ENCODE results near the gene RTN1. TPM values are rescaled to one million over a fixed set of nuclear protein-coding genes. Genes with fewer than 3 reads are reported as not detected.

The RTN1 gene
- total RNA-seq, 1 experiment from 2014 or later: 1.1 TPM

GRCh38 chr14:59664741-59665140, 205.8 kb downstream of the RTN1 start (continued):
- no peak for TF ChIP-seq ZNF281 (CRISPR knock-in tag; IDR thresholded peaks at IDR 0.05)
- no peak for TF ChIP-seq FOXP1 (CRISPR knock-in tag; IDR thresholded peaks at IDR 0.05; ENCODE audit: borderline replicate concordance)
- TF ChIP-seq ZNF138 (CRISPR knock-in tag; conservative IDR thresholded peaks at IDR 0.05): no peak
- no peak for TF ChIP-seq AFF4 (CRISPR knock-in tag; IDR thresholded peaks at IDR 0.05; ENCODE audit: borderline replicate concordance)
- TF ChIP-seq ESRRA (CRISPR knock-in tag; IDR thresholded peaks at IDR 0.05; ENCODE audit: borderline replicate concordance): no peak
- no peak for TF ChIP-seq STAT6 (CRISPR knock-in tag; conservative IDR thresholded peaks at IDR 0.05; ENCODE audit: low read depth)
- no peak for TF ChIP-seq E2F4 (CRISPR knock-in tag; IDR thresholded peaks at IDR 0.05; ENCODE audit: borderline replicate concordance, low read depth)

- Mint-ChIP-seq H3K9me3 (peaks cover 35% of the 10 kb centered on the region), H3K27ac (no peak overlapping the region), H3K4me3 (no peak overlapping the region), H3K27me3 (ENCODE audit: low read depth) (peaks cover 3% of the 10 kb centered on the region; the same call in 1 of the 2 replicates), H3K4me1 (no peaks in the 10 kb centered on the region), H3K36me3 (peaks cover 10% of the 10 kb centered on the region; the same call in 1 of the 2 replicates)
- no peak for DNase-seq (ENCODE audit: low spot score)
- no peak for ATAC-seq
- ChIA-PET CTCF (no interaction called here), POLR2A (no interaction called here)
- no peak for TF ChIP-seq CTCF (IDR thresholded peaks at IDR 0.05)
- no peak for TF ChIP-seq CDX4 (CRISPR knock-in tag; IDR thresholded peaks at IDR 0.05; ENCODE audit: borderline replicate concordance)
- TF ChIP-seq NFYB (CRISPR knock-in tag; conservative IDR thresholded peaks at IDR 0.05; ENCODE audit: low read depth): no peak
- TF ChIP-seq TCF7 (CRISPR knock-in tag; IDR thresholded peaks at IDR 0.05; ENCODE audit: low read depth): no peak
- no peak for TF ChIP-seq ZBTB21 (CRISPR knock-in tag; IDR thresholded peaks at IDR 0.05; ENCODE audit: borderline replicate concordance)
- no peak for TF ChIP-seq ZNF512 (CRISPR knock-in tag; IDR thresholded peaks at IDR 0.05; ENCODE audit: borderline replicate concordance)
- no peak for TF ChIP-seq ZNF671 (CRISPR knock-in tag; IDR thresholded peaks at IDR 0.05)
- TF ChIP-seq CREM (CRISPR knock-in tag; IDR thresholded peaks at IDR 0.05): no peak
- no peak for TF ChIP-seq ZBTB43 (CRISPR knock-in tag; IDR thresholded peaks at IDR 0.05)
- no peak for TF ChIP-seq TEAD1 (CRISPR knock-in tag; IDR thresholded peaks at IDR 0.05)
- no peak for TF ChIP-seq GTF2I (CRISPR knock-in tag; conservative IDR thresholded peaks at IDR 0.05)
- TF ChIP-seq NR3C1 (CRISPR knock-in tag; conservative IDR thresholded peaks at IDR 0.05; ENCODE audit: low read depth): no peak
Observed at GRCh38 chr14:59657769-59658168, 212.8 kb downstream of the RTN1 start.

Measured in WTC11 (cell line).